ENCODE data around the gene TRMT10C.
A peak's percentile ranks its signal among the peaks of the same experiment; 100 is the strongest.

Gene TRMT10C

DNA sequence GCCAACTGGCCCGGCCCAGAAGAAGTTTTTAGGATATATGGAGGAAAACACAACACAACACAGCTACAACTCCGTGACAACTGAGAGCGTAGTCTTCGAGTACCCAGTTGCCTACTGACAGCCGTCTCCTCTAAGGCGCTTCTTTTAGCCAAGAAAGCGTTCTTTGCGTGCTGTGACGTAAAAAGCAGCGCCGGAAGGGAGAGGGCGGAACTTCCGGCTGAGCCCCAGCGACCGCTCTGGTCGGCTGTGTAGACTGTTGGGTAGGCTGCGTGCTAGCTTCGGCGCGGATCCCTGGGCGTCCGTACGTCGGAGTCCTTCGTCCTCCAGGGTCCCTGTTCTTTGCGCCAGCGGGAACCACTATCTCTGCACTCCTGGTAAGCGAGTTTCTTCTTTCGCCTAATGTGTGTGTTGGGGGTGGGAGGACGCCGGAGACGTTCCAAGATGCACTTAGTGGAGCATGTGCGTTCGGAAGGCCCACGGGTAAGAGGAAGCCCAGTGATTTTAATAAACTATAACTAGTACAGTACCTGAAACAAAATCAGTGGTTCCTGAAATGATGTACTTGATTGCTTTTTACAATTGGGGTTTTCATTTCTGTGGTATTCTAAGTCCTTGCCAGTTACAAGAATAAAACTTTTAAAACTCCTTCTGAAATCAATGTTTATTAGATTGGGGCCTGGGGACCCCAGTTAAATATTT is at the start of gene TRMT10C:
Gene TRMT10C (plus strand): TSS at position 239 of the 699 bp plus-strand sequence. CDS start 2,914 bp downstream, outside the sequence.
- peak; percentile 88 for DNase-seq (ENCODE audit: low spot score)
- H3K27ac ChIP-seq = peak within 1 kb of the TSS; percentile 81
- POLR2A ChIA-PET (ENCODE audit: low non-redundant PET) = interaction anchor here (0.6 to 1.2 kb wide), 2 partner anchors 11 to 49 kb away, joined by 3 to 5 read pairs; partner anchors contain the start of gene SENP7
- CTCF ChIA-PET = interaction anchor here (0.7 kb wide), 1 partner anchor 295 kb away, joined by 8 read pairs; no protein-coding TSS in a partner anchor
- TF ChIP-seq, protein P1, sequence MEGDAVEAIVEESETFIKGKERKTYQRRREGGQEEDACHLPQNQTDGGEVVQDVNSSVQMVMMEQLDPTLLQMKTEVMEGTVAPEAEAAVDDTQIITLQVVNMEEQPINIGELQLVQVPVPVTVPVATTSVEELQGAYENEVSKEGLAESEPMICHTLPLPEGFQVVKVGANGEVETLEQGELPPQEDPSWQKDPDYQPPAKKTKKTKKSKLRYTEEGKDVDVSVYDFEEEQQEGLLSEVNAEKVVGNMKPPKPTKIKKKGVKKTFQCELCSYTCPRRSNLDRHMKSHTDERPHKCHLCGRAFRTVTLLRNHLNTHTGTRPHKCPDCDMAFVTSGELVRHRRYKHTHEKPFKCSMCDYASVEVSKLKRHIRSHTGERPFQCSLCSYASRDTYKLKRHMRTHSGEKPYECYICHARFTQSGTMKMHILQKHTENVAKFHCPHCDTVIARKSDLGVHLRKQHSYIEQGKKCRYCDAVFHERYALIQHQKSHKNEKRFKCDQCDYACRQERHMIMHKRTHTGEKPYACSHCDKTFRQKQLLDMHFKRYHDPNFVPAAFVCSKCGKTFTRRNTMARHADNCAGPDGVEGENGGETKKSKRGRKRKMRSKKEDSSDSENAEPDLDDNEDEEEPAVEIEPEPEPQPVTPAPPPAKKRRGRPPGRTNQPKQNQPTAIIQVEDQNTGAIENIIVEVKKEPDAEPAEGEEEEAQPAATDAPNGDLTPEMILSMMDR (conservative IDR thresholded peaks at IDR 0.05; ENCODE audit: low read depth) = no peak

DNA sequence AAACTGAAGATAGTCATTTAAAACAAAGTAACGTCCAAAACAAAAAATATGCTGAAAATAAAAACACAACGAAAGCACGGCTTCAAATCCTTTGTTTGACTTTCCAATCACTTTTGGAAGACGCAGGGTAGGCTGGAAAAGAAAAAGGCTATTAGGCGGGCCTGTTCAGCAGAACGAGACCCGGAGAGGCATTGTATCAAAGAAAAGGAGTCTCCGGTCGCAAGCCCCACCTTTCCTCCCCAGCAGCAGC is 49.3 kb upstream of the TRMT10C start:
- ChIA-PET CTCF (interaction anchor here (0.6 to 0.8 kb wide), 2 partner anchors 107 to 1120 kb away, joined by 3 to 4 read pairs; no protein-coding TSS in a partner anchor), POLR2A (ENCODE audit: low non-redundant PET) (interaction anchor here (0.7 to 0.8 kb wide), 2 partner anchors 10 to 49 kb away, joined by 3 to 5 read pairs; partner anchors contain the start of gene TRMT10C)
- no peak for DNase-seq (ENCODE audit: low spot score)
- TF ChIP-seq, protein P1 (conservative IDR thresholded peaks at IDR 0.05; ENCODE audit: low read depth) = no peak
- H3K27ac ChIP-seq = peak overlapping the region; percentile 95

DNA sequence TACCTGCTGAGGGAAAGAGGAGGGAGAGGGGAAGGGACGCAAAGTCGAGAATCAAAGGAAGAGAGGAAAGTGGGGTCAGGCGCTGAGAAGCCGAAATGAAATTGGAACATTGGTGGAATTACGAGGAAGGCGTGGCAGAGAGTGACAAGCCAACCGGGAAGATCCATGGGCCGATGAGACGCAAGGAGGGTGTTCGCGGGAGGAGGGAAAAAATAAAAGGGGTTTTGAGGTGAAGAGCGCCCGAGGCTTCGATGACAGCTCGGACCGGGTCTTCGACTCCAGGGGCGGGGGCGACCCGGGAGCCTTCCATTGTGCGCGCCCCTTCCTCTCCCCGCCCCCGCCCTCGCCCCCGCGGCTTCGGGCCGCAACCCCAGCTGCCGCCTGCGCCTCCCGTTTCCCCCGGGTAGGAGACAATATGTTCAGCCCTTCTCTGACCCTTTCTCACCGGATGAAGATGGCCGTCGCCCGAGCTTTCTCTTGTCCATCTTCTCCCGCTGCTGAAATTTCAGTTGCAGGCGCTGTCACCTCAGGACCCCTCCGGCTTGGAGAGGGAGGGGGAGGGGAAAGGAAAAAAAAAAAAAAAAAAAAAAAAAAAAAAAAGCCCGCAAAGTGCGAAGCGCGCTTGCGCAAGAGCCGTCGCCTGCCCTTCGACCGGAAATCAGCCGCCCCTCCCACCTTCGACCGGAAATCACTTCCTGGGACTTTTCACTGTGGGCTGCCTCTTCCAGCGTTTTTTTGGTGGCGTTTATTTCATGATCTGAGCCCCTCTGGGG is 48.8 kb upstream of the TRMT10C start, which contains the start of gene SENP7:
Gene SENP7 (minus strand): TSS at position 567 of the 773 bp plus-strand sequence. CDS start 82 bp downstream, at position 485.
- peak within 1 kb of the TSS; percentile 95 for H3K27ac ChIP-seq
- DNase-seq (ENCODE audit: low spot score) = peak; percentile 84
- ChIA-PET POLR2A (ENCODE audit: low non-redundant PET) (interaction anchor here (0.6 to 0.8 kb wide), 6 partner anchors 9 to 66 kb away, joined by 3 to 14 read pairs (median 6); partner anchors contain the start of gene TRMT10C), CTCF (interaction anchor here (0.5 to 0.8 kb wide), 3 partner anchors 15 to 1120 kb away, joined by 3 to 4 read pairs (median 4); no protein-coding TSS in a partner anchor)
- TF ChIP-seq, protein P1 (conservative IDR thresholded peaks at IDR 0.05; ENCODE audit: low read depth) = no peak

DNA sequence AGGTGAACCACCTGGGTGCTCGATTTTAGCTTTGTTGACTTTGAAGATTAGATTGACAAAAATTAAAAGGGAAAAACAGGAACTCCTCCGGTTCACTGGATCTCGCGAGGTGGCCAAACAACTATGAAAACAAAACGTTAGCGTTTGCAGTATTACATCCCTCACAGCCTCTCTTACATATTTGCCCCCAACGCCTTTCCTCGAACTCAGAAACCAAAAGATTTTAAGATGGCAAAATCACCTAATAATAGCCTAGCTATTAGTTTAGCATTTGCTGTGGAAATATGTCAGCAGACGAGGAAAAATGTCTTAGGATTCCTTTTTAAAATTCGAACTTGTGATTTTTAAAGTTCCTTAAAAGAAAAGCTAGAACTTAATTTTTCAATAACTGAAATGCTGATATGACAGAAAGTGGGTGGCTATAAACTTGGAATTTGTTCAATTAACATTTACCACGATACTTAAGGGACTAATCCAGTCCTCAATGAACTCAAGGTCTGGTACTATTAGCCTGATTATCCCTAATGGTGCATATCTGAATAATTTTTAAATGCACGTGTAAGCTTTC is 48.2 kb upstream of the TRMT10C start:
- DNase-seq (ENCODE audit: low spot score) = no peak
- peak overlapping the region; percentile 95 for H3K27ac ChIP-seq
- TF ChIP-seq, protein P1 (conservative IDR thresholded peaks at IDR 0.05; ENCODE audit: low read depth) = no peak
- ChIA-PET POLR2A (ENCODE audit: low non-redundant PET) (interaction anchor here (0.6 to 0.7 kb wide), 4 partner anchors 8 to 65 kb away, joined by 6 to 14 read pairs (median 8); no protein-coding TSS in a partner anchor), CTCF (interaction anchor here (0.5 kb wide), 2 partner anchors 16 to 1376 kb away, joined by 4 to 6 read pairs; no protein-coding TSS in a partner anchor)

DNA sequence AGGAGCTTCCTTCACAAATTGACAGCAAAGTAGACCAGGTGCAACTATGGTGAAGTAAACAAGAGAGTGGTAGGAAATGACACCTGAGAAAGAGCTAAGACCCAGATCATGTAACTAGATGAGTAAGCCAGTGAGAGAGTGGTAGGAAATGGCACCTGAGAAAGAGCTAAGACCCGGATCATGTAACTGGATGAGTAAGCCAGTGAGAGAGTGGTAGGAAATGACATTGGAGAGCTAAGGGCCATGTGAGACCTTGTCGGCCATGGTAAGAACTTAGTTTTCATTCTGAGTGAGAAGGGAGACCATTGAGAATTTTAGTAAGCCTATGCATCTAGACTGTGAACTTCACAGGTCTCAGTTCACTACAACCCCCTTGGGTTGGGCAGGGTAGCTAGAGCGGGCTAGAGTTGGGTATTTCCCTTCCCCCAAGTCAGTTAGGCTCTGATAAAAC is 43.2 kb upstream of the TRMT10C start:
- H3K27ac ChIP-seq = no peak overlapping the region
- TF ChIP-seq, protein P1 (conservative IDR thresholded peaks at IDR 0.05; ENCODE audit: low read depth) = no peak
- CTCF ChIA-PET = no interaction called here
- POLR2A ChIA-PET (ENCODE audit: low non-redundant PET) = no interaction called here
- DNase-seq (ENCODE audit: low spot score) = peak; percentile 33
